ENCODE measurements around the gene LRRC7.

The LRRC7 gene

GRCh38 chr1:69592341-69592740 lies 24.6 kb downstream of the LRRC7 start:
- Histone ChIP-seq H3K9me3 (replicated peaks; ENCODE audit: low read length) (no peaks in the 10 kb centered on the region), H3K27me3 (ENCODE audit: control insufficient read depth, insufficient read depth, low read length) (no peaks in the 10 kb centered on the region), H3K4me3 (ENCODE audit: low read length) (no peak overlapping the region), H3K4me2 (ENCODE audit: low read length) (no peak overlapping the region), H3K36me3 (ENCODE audit: insufficient read depth, low read length) (no peaks in the 10 kb centered on the region), H3K4me1 (ENCODE audit: control insufficient read depth, insufficient read depth, low read length) (no peaks in the 10 kb centered on the region), H3K9ac (ENCODE audit: low read depth, low read length) (no peak overlapping the region)

- Histone ChIP-seq H3K4me1 (ENCODE audit: control insufficient read depth, insufficient read depth, low read length) (no peaks in the 10 kb centered on the region), H3K4me2 (ENCODE audit: low read length) (no peak overlapping the region), H3K9me3 (replicated peaks; ENCODE audit: low read length) (no peaks in the 10 kb centered on the region), H3K4me3 (ENCODE audit: low read length) (no peak overlapping the region), H3K27me3 (ENCODE audit: control insufficient read depth, insufficient read depth, low read length) (peaks cover 3% of the 10 kb centered on the region), H3K36me3 (ENCODE audit: insufficient read depth, low read length) (no peaks in the 10 kb centered on the region), H3K9ac (ENCODE audit: low read depth, low read length) (no peak overlapping the region)
Measured at GRCh38 chr1:69595486-69595885, 27.8 kb downstream of the LRRC7 start.

- Histone ChIP-seq H3K4me2 (ENCODE audit: low read length) (no peak overlapping the region), H3K4me1 (ENCODE audit: control insufficient read depth, insufficient read depth, low read length) (peaks cover 7% of the 10 kb centered on the region), H3K36me3 (ENCODE audit: insufficient read depth, low read length) (no peaks in the 10 kb centered on the region), H3K27me3 (ENCODE audit: control insufficient read depth, insufficient read depth, low read length) (no peaks in the 10 kb centered on the region), H3K9me3 (replicated peaks; ENCODE audit: low read length) (no peaks in the 10 kb centered on the region), H3K9ac (ENCODE audit: low read depth, low read length) (no peak overlapping the region), H3K4me3 (ENCODE audit: low read length) (no peak overlapping the region)
Measured at GRCh38 chr1:69611316-69611715, 43.6 kb downstream of the LRRC7 start.

GRCh38 chr1:69613414-69613813 lies 45.7 kb downstream of the LRRC7 start:
- no peak overlapping the region for H3K4me2 ChIP-seq (ENCODE audit: low read length)
- H3K4me1 ChIP-seq (ENCODE audit: control insufficient read depth, insufficient read depth, low read length), result peaks cover 7% of the 10 kb centered on the region
- no peak overlapping the region for H3K4me3 ChIP-seq (ENCODE audit: low read length)
- H3K27me3 ChIP-seq (ENCODE audit: control insufficient read depth, insufficient read depth, low read length), result no peaks in the 10 kb centered on the region
- H3K36me3 ChIP-seq (ENCODE audit: insufficient read depth, low read length), result no peaks in the 10 kb centered on the region
- no peak overlapping the region for H3K9ac ChIP-seq (ENCODE audit: low read depth, low read length)
- H3K9me3 ChIP-seq (replicated peaks; ENCODE audit: low read length), result no peaks in the 10 kb centered on the region

GRCh38 chr1:69638673-69639072 lies 71.0 kb downstream of the LRRC7 start:
- Histone ChIP-seq H3K4me2 (ENCODE audit: low read length) (no peak overlapping the region), H3K27me3 (ENCODE audit: control insufficient read depth, insufficient read depth, low read length) (no peaks in the 10 kb centered on the region), H3K36me3 (ENCODE audit: insufficient read depth, low read length) (no peaks in the 10 kb centered on the region), H3K9ac (ENCODE audit: low read depth, low read length) (no peak overlapping the region), H3K4me1 (ENCODE audit: control insufficient read depth, insufficient read depth, low read length) (no peaks in the 10 kb centered on the region), H3K4me3 (ENCODE audit: low read length) (no peak overlapping the region), H3K9me3 (replicated peaks; ENCODE audit: low read length) (no peaks in the 10 kb centered on the region)

- H3K36me3 ChIP-seq (ENCODE audit: insufficient read depth, low read length), result no peaks in the 10 kb centered on the region
- H3K4me2 ChIP-seq (ENCODE audit: low read length), result no peak overlapping the region
- no peak overlapping the region for H3K4me3 ChIP-seq (ENCODE audit: low read length)
- no peaks in the 10 kb centered on the region for H3K27me3 ChIP-seq (ENCODE audit: control insufficient read depth, insufficient read depth, low read length)
- H3K9ac ChIP-seq (ENCODE audit: low read depth, low read length), result no peak overlapping the region
- H3K9me3 ChIP-seq (replicated peaks; ENCODE audit: low read length), result no peaks in the 10 kb centered on the region
- H3K4me1 ChIP-seq (ENCODE audit: control insufficient read depth, insufficient read depth, low read length), result no peaks in the 10 kb centered on the region
Measured at GRCh38 chr1:69639159-69639558, 71.4 kb downstream of the LRRC7 start.

- Histone ChIP-seq H3K9ac (ENCODE audit: low read depth, low read length) (no peak overlapping the region), H3K36me3 (ENCODE audit: insufficient read depth, low read length) (no peaks in the 10 kb centered on the region), H3K4me3 (ENCODE audit: low read length) (no peak overlapping the region), H3K27me3 (ENCODE audit: control insufficient read depth, insufficient read depth, low read length) (no peaks in the 10 kb centered on the region), H3K4me1 (ENCODE audit: control insufficient read depth, insufficient read depth, low read length) (no peaks in the 10 kb centered on the region), H3K4me2 (ENCODE audit: low read length) (no peak overlapping the region), H3K9me3 (replicated peaks; ENCODE audit: low read length) (no peaks in the 10 kb centered on the region)
Measured at GRCh38 chr1:69643266-69643665, 75.5 kb downstream of the LRRC7 start.

- Histone ChIP-seq H3K27me3 (ENCODE audit: control insufficient read depth, insufficient read depth, low read length) (no peaks in the 10 kb centered on the region), H3K4me2 (ENCODE audit: low read length) (no peak overlapping the region), H3K4me1 (ENCODE audit: control insufficient read depth, insufficient read depth, low read length) (no peaks in the 10 kb centered on the region), H3K36me3 (ENCODE audit: insufficient read depth, low read length) (no peaks in the 10 kb centered on the region), H3K9ac (ENCODE audit: low read depth, low read length) (no peak overlapping the region), H3K4me3 (ENCODE audit: low read length) (no peak overlapping the region), H3K9me3 (replicated peaks; ENCODE audit: low read length) (no peaks in the 10 kb centered on the region)
Measured at GRCh38 chr1:69645477-69645876, 77.8 kb downstream of the LRRC7 start.

GRCh38 chr1:69648486-69648885 lies 80.8 kb downstream of the LRRC7 start:
- H3K27me3 ChIP-seq (ENCODE audit: control insufficient read depth, insufficient read depth, low read length), result no peaks in the 10 kb centered on the region
- no peaks in the 10 kb centered on the region for H3K9me3 ChIP-seq (replicated peaks; ENCODE audit: low read length)
- no peak overlapping the region for H3K4me3 ChIP-seq (ENCODE audit: low read length)
- H3K9ac ChIP-seq (ENCODE audit: low read depth, low read length), result no peak overlapping the region
- no peak overlapping the region for H3K4me2 ChIP-seq (ENCODE audit: low read length)
- no peaks in the 10 kb centered on the region for H3K36me3 ChIP-seq (ENCODE audit: insufficient read depth, low read length)
- no peaks in the 10 kb centered on the region for H3K4me1 ChIP-seq (ENCODE audit: control insufficient read depth, insufficient read depth, low read length)

GRCh38 chr1:69649383-69649990 lies 81.8 kb downstream of the LRRC7 start:
- H3K9ac ChIP-seq (ENCODE audit: low read depth, low read length), result no peak overlapping the region
- H3K4me2 ChIP-seq (ENCODE audit: low read length), result no peak overlapping the region
- H3K27me3 ChIP-seq (ENCODE audit: control insufficient read depth, insufficient read depth, low read length), result no peaks in the 10 kb centered on the region
- no peak overlapping the region for H3K4me3 ChIP-seq (ENCODE audit: low read length)
- no peaks in the 10 kb centered on the region for H3K36me3 ChIP-seq (ENCODE audit: insufficient read depth, low read length)
- no peaks in the 10 kb centered on the region for H3K9me3 ChIP-seq (replicated peaks; ENCODE audit: low read length)
- no peaks in the 10 kb centered on the region for H3K4me1 ChIP-seq (ENCODE audit: control insufficient read depth, insufficient read depth, low read length)

GRCh38 chr1:69650779-69651178 lies 83.1 kb downstream of the LRRC7 start:
- no peak overlapping the region for H3K4me2 ChIP-seq (ENCODE audit: low read length)
- no peak overlapping the region for H3K9ac ChIP-seq (ENCODE audit: low read depth, low read length)
- H3K36me3 ChIP-seq (ENCODE audit: insufficient read depth, low read length), result no peaks in the 10 kb centered on the region
- no peak overlapping the region for H3K4me3 ChIP-seq (ENCODE audit: low read length)
- no peaks in the 10 kb centered on the region for H3K27me3 ChIP-seq (ENCODE audit: control insufficient read depth, insufficient read depth, low read length)
- no peaks in the 10 kb centered on the region for H3K4me1 ChIP-seq (ENCODE audit: control insufficient read depth, insufficient read depth, low read length)
- H3K9me3 ChIP-seq (replicated peaks; ENCODE audit: low read length), result no peaks in the 10 kb centered on the region

GRCh38 chr1:69651656-69652055 lies 83.9 kb downstream of the LRRC7 start:
- no peak overlapping the region for H3K9ac ChIP-seq (ENCODE audit: low read depth, low read length)
- H3K9me3 ChIP-seq (replicated peaks; ENCODE audit: low read length), result no peaks in the 10 kb centered on the region
- no peak overlapping the region for H3K4me3 ChIP-seq (ENCODE audit: low read length)
- H3K4me2 ChIP-seq (ENCODE audit: low read length), result no peak overlapping the region
- no peaks in the 10 kb centered on the region for H3K36me3 ChIP-seq (ENCODE audit: insufficient read depth, low read length)
- H3K27me3 ChIP-seq (ENCODE audit: control insufficient read depth, insufficient read depth, low read length), result no peaks in the 10 kb centered on the region
- H3K4me1 ChIP-seq (ENCODE audit: control insufficient read depth, insufficient read depth, low read length), result no peaks in the 10 kb centered on the region
